ENCODE measurements around the gene EML5. TPM values are rescaled to one million over a fixed set of nuclear protein-coding genes. Genes with fewer than 3 reads are reported as not detected.
A peak's percentile ranks its signal among the peaks of the same experiment; 100 is the strongest.

The EML5 gene
- total and polyA plus RNA-seq, 2 experiments from 2014 or later: 0.18 to 1.6 TPM

DNA sequence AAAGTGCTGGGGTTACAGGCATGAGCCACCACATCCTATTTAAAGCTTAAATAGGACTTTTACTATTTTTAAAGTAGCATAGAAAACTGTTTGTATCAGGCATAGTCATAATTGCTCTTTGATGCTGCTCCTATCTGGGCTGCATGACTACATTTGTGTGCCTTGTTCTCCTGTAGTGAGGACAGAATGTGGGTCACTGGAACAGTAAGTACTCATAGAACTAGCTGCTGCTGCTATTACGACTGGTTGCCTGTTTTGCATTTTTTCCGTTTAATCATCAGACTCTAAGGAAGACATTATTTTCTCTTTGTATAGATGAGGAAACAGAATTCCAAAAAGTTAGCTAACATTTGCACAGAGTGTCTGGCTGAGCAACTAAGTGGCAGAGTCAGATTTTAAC is 187.2 kb downstream of the EML5 start (continued):
- TF ChIP-seq, protein P1, sequence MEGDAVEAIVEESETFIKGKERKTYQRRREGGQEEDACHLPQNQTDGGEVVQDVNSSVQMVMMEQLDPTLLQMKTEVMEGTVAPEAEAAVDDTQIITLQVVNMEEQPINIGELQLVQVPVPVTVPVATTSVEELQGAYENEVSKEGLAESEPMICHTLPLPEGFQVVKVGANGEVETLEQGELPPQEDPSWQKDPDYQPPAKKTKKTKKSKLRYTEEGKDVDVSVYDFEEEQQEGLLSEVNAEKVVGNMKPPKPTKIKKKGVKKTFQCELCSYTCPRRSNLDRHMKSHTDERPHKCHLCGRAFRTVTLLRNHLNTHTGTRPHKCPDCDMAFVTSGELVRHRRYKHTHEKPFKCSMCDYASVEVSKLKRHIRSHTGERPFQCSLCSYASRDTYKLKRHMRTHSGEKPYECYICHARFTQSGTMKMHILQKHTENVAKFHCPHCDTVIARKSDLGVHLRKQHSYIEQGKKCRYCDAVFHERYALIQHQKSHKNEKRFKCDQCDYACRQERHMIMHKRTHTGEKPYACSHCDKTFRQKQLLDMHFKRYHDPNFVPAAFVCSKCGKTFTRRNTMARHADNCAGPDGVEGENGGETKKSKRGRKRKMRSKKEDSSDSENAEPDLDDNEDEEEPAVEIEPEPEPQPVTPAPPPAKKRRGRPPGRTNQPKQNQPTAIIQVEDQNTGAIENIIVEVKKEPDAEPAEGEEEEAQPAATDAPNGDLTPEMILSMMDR (conservative IDR thresholded peaks at IDR 0.05; ENCODE audit: low read depth in 2 of 2): no peak
- TF ChIP-seq, protein P2, sequence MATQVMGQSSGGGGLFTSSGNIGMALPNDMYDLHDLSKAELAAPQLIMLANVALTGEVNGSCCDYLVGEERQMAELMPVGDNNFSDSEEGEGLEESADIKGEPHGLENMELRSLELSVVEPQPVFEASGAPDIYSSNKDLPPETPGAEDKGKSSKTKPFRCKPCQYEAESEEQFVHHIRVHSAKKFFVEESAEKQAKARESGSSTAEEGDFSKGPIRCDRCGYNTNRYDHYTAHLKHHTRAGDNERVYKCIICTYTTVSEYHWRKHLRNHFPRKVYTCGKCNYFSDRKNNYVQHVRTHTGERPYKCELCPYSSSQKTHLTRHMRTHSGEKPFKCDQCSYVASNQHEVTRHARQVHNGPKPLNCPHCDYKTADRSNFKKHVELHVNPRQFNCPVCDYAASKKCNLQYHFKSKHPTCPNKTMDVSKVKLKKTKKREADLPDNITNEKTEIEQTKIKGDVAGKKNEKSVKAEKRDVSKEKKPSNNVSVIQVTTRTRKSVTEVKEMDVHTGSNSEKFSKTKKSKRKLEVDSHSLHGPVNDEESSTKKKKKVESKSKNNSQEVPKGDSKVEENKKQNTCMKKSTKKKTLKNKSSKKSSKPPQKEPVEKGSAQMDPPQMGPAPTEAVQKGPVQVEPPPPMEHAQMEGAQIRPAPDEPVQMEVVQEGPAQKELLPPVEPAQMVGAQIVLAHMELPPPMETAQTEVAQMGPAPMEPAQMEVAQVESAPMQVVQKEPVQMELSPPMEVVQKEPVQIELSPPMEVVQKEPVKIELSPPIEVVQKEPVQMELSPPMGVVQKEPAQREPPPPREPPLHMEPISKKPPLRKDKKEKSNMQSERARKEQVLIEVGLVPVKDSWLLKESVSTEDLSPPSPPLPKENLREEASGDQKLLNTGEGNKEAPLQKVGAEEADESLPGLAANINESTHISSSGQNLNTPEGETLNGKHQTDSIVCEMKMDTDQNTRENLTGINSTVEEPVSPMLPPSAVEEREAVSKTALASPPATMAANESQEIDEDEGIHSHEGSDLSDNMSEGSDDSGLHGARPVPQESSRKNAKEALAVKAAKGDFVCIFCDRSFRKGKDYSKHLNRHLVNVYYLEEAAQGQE (IDR thresholded peaks at IDR 0.05; ENCODE audit: unreplicated experiment): no peak
- TF ChIP-seq ETS1 (IDR thresholded peaks at IDR 0.05): no peak
- TF ChIP-seq ZNF114 (CRISPR knock-in tag; IDR thresholded peaks at IDR 0.05): no peak

GRCh38 chr14:88604212-88604611 is 188.5 kb downstream of the EML5 start:
- peak; percentile 53 for ATAC-seq
- DNase-seq (ENCODE audit: low spot score): peak; percentile 9
- Mint-ChIP-seq H3K9me3 (peaks cover 10% of the 10 kb centered on the region; the same call in 2 of the 3 replicates), H3K4me3 (no peak overlapping the region), H3K36me3 (ENCODE audit: low read depth) (peaks cover 87% of the 10 kb centered on the region), H3K4me1 (peaks cover 16% of the 10 kb centered on the region), H3K27me3 (ENCODE audit: insufficient read depth, low read depth, poor library complexity) (peaks cover 3% of the 10 kb centered on the region), H3K27ac (no peak overlapping the region)
- peaks cover 8% of the 10 kb centered on the region; the same call in 1 of the 2 replicates for H3K79me2 ChIP-seq (replicated peaks; ENCODE audit: insufficient read depth)
- no peak overlapping the region for H3K27ac ChIP-seq (ENCODE audit: low read depth)
- no peak overlapping the region for H2AFZ ChIP-seq
- no peak overlapping the region for H3K4me2 ChIP-seq
- H3F3A ChIP-seq (replicated peaks; ENCODE audit: low read depth): no peaks in the 10 kb centered on the region
- H4K20me1 ChIP-seq (replicated peaks; ENCODE audit: insufficient read depth): peaks cover 10% of the 10 kb centered on the region
- peaks cover 47% of the 10 kb centered on the region for H3K36me3 ChIP-seq (ENCODE audit: insufficient read depth)
- H3K9me2 ChIP-seq (ENCODE audit: insufficient read depth): no peaks in the 10 kb centered on the region
- no peak overlapping the region for H3K4me3 ChIP-seq
- H3K4me1 ChIP-seq (ENCODE audit: insufficient read depth): no peaks in the 10 kb centered on the region
- H3K27me3 ChIP-seq (ENCODE audit: insufficient read depth): no peaks in the 10 kb centered on the region
- no peak for TF ChIP-seq POLR2AphosphoS5 (IDR thresholded peaks at IDR 0.05; ENCODE audit: low read depth)
- TF ChIP-seq, protein P3, sequence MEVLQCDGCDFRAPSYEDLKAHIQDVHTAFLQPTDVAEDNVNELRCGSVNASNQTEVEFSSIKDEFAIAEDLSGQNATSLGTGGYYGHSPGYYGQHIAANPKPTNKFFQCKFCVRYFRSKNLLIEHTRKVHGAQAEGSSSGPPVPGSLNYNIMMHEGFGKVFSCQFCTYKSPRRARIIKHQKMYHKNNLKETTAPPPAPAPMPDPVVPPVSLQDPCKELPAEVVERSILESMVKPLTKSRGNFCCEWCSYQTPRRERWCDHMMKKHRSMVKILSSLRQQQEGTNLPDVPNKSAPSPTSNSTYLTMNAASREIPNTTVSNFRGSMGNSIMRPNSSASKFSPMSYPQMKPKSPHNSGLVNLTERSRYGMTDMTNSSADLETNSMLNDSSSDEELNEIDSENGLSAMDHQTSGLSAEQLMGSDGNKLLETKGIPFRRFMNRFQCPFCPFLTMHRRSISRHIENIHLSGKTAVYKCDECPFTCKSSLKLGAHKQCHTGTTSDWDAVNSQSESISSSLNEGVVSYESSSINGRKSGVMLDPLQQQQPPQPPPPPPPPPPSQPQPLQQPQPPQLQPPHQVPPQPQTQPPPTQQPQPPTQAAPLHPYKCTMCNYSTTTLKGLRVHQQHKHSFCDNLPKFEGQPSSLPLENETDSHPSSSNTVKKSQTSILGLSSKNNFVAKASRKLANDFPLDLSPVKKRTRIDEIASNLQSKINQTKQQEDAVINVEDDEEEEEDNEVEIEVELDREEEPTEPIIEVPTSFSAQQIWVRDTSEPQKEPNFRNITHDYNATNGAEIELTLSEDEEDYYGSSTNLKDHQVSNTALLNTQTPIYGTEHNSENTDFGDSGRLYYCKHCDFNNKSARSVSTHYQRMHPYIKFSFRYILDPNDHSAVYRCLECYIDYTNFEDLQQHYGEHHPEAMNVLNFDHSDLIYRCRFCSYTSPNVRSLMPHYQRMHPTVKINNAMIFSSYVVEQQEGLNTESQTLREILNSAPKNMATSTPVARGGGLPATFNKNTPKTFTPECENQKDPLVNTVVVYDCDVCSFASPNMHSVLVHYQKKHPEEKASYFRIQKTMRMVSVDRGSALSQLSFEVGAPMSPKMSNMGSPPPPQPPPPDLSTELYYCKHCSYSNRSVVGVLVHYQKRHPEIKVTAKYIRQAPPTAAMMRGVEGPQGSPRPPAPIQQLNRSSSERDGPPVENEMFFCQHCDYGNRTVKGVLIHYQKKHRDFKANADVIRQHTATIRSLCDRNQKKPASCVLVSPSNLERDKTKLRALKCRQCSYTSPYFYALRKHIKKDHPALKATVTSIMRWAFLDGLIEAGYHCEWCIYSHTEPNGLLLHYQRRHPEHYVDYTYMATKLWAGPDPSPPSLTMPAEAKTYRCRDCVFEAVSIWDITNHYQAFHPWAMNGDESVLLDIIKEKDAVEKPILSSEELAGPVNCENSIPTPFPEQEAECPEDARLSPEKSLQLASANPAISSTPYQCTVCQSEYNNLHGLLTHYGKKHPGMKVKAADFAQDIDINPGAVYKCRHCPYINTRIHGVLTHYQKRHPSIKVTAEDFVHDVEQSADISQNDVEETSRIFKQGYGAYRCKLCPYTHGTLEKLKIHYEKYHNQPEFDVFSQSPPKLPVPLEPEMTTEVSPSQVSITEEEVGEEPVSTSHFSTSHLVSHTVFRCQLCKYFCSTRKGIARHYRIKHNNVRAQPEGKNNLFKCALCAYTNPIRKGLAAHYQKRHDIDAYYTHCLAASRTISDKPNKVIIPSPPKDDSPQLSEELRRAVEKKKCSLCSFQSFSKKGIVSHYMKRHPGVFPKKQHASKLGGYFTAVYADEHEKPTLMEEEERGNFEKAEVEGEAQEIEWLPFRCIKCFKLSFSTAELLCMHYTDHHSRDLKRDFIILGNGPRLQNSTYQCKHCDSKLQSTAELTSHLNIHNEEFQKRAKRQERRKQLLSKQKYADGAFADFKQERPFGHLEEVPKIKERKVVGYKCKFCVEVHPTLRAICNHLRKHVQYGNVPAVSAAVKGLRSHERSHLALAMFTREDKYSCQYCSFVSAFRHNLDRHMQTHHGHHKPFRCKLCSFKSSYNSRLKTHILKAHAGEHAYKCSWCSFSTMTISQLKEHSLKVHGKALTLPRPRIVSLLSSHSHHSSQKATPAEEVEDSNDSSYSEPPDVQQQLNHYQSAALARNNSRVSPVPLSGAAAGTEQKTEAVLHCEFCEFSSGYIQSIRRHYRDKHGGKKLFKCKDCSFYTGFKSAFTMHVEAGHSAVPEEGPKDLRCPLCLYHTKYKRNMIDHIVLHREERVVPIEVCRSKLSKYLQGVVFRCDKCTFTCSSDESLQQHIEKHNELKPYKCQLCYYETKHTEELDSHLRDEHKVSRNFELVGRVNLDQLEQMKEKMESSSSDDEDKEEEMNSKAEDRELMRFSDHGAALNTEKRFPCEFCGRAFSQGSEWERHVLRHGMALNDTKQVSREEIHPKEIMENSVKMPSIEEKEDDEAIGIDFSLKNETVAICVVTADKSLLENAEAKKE (CRISPR knock-in tag; IDR thresholded peaks at IDR 0.05): no peak
- no peak for TF ChIP-seq EZH2phosphoT487 (IDR thresholded peaks at IDR 0.05; ENCODE audit: unreplicated experiment)
- TF ChIP-seq, protein P1 (conservative IDR thresholded peaks at IDR 0.05; ENCODE audit: low read depth in 2 of 2): no peak

All from GM23338 (cell line).